Ascending aorta (tissue), 2 donors: ENCODE data around the gene PRMT7. TPM values are rescaled to one million over a fixed set of nuclear protein-coding genes. Genes with fewer than 3 reads are reported as not detected.
A peak's percentile ranks its signal among the peaks of the same experiment; 100 is the strongest.

Experiments
- DNase-seq, 2 donors: peaks; one replicate each; pipeline ENCODE4 v3.0.0-alpha.2; 2019; ENCODE audit warnings: low spot score in 2 of 2
- H3K27ac ChIP-seq, 2 donors: fragments of 200-600 bp; sonication (generic); one replicate each; pipeline ENCODE4 v1.5.1; 2016 to 2017; ENCODE audit warnings: mild to moderate bottlenecking in 1 of 2
- H3K27me3 ChIP-seq: fragments of 200-600 bp; sonication (generic); one replicate; pipeline ENCODE4 v1.5.1; 2017
- H3K36me3 ChIP-seq, 2 donors: fragments of 200-600 bp; sonication (generic); one replicate each; pipeline ENCODE4 v1.5.1; 2016
- H3K4me1 ChIP-seq, 2 donors: fragments of 200-600 bp; sonication (generic); one replicate each; pipeline ENCODE4 v1.5.1; 2016 to 2017; ENCODE audit warnings: mild to moderate bottlenecking in 1 of 2
- H3K4me3 ChIP-seq, 2 donors: fragments of 200-600 bp; sonication (generic); one replicate each; pipeline ENCODE4 v1.5.1; 2016 to 2017; ENCODE audit warnings: mild to moderate bottlenecking in 1 of 2
- H3K9me3 ChIP-seq, 2 donors: fragments of 200-600 bp; sonication (generic); one replicate each; pipeline ENCODE4 v1.5.1; 2016
- CTCF ChIP-seq, 3 experiments: fragments of 200-600 bp in 2 of 3; fragments of 450-650 bp in 1 of 3; sonication (generic) in 2 of 3; IDR thresholded peaks; one replicate each; pipeline ENCODE4 v1.5.1; 2016 to 2019; ENCODE audit warnings: antibody characterized with exemption in 3 of 3, mild to moderate bottlenecking in 1 of 3, moderate library complexity in 1 of 3
- intact Hi-C: fragments of 100-400 bp; cut with DNase I; formaldehyde crosslinking; loops from one replicate; pipeline ENCODE4 v1.15.1; 2023
- total RNA-seq: library from RNA; depleted of rRNA; stranded (reverse); fragments of >200 nt; gene quantifications from one replicate; pipeline ENCODE4 v1.1.0, GENCODE V29; 2016

The PRMT7 gene
- total RNA-seq, 1 donor from 2014 or later: 25.1 TPM

GRCh38 chr16:68273896-68274295 lies 36.9 kb upstream of the PRMT7 start:
- intact Hi-C loops: no loop called here
- Histone ChIP-seq H3K27ac (peak overlapping the region in 1 of 2 donors; percentile 75), H3K4me1 (peaks cover 10 to 16% of the 10 kb centered on the region in 2 donors), H3K9me3 (no peaks in the 10 kb centered on the region), H3K4me3 (no peak overlapping the region), H3K27me3 (no peaks in the 10 kb centered on the region), H3K36me3 (peaks cover 14 to 25% of the 10 kb centered on the region in 2 donors)
- no peak for DNase-seq
- TF ChIP-seq CTCF (IDR thresholded peaks at IDR 0.05): no peak

GRCh38 chr16:68274441-68274840 lies 36.4 kb upstream of the PRMT7 start:
- peaks cover 10 to 16% of the 10 kb centered on the region in 2 donors for H3K4me1 ChIP-seq
- DNase-seq: no peak
- H3K9me3 ChIP-seq: no peaks in the 10 kb centered on the region
- no peak overlapping the region for H3K4me3 ChIP-seq
- H3K27ac ChIP-seq: peak overlapping the region in 1 of 2 donors; percentile 75
- peaks cover 14 to 29% of the 10 kb centered on the region in 2 donors for H3K36me3 ChIP-seq
- intact Hi-C loops: no loop called here
- no peak for TF ChIP-seq CTCF (IDR thresholded peaks at IDR 0.05)
- H3K27me3 ChIP-seq: no peaks in the 10 kb centered on the region

- H3K4me1 ChIP-seq: peaks cover 12 to 16% of the 10 kb centered on the region in 2 donors
- no peaks in the 10 kb centered on the region for H3K27me3 ChIP-seq
- TF ChIP-seq CTCF (IDR thresholded peaks at IDR 0.05): no peak
- H3K36me3 ChIP-seq: peaks cover 14 to 34% of the 10 kb centered on the region in 2 donors
- H3K4me3 ChIP-seq: no peak overlapping the region
- intact Hi-C loops: no loop called here
- DNase-seq: no peak
- peak overlapping the region; percentile 46 to 75 for H3K27ac ChIP-seq
- H3K9me3 ChIP-seq: no peaks in the 10 kb centered on the region
These were observed 35.1 kb upstream of the PRMT7 start for GRCh38 chr16:68275611-68276191.

GRCh38 chr16:68276223-68276622 lies 34.6 kb upstream of the PRMT7 start:
- no peak for TF ChIP-seq CTCF (IDR thresholded peaks at IDR 0.05)
- peaks cover 14 to 34% of the 10 kb centered on the region in 2 donors for H3K36me3 ChIP-seq
- H3K4me3 ChIP-seq: no peak overlapping the region
- no peaks in the 10 kb centered on the region for H3K27me3 ChIP-seq
- H3K4me1 ChIP-seq: peaks cover 12 to 16% of the 10 kb centered on the region in 2 donors
- no peaks in the 10 kb centered on the region for H3K9me3 ChIP-seq
- peak overlapping the region in 1 of 2 donors; percentile 75 for H3K27ac ChIP-seq
- DNase-seq: no peak
- intact Hi-C loops: no loop called here

- H3K36me3 ChIP-seq: peaks cover 19 to 28% of the 10 kb centered on the region in 2 donors
- DNase-seq: no peak
- H3K4me1 ChIP-seq: peaks cover 15 to 19% of the 10 kb centered on the region in 2 donors
- no peak overlapping the region for H3K4me3 ChIP-seq
- no peak overlapping the region for H3K27ac ChIP-seq
- intact Hi-C loops: no loop called here
- TF ChIP-seq CTCF (IDR thresholded peaks at IDR 0.05): no peak
- no peaks in the 10 kb centered on the region for H3K9me3 ChIP-seq
- no peaks in the 10 kb centered on the region for H3K27me3 ChIP-seq
These were observed 30.9 kb upstream of the PRMT7 start for GRCh38 chr16:68279726-68280558.
